DND-41 (cell line): ENCODE measurements around the gene GSTM3.
"Not testable (repeated sequence)": the region's sequence is repeated elsewhere in the genome, so short reads cannot be mapped to it uniquely, and the experiment has no call there.

Source experiments
- ATAC-seq: fragments of 200-7000 bp; cut with Tn5 transposase; 3 replicates; pipeline ENCODE4 v1.9.1; 2021; ENCODE audit warnings: low read depth; ENCODE audit not compliant: insufficient read depth
- DNase-seq: peaks from one replicate; pipeline ENCODE4 v3.0.0-alpha.2; 2020
- H2AFZ ChIP-seq: 2 replicates; pipeline ENCODE4 v1.6.0; 2012; ENCODE audit warnings: low read depth, low read length
- H3K27ac ChIP-seq: 2 replicates; pipeline ENCODE4 v1.5.1; 2012; ENCODE audit warnings: low read length, inconsistent platforms
- H3K27me3 ChIP-seq: fragments of 200-600 bp; sonication (generic); 2 replicates; pipeline ENCODE4 v1.6.0; 2012; ENCODE audit warnings: low read length, mild to moderate bottlenecking, inconsistent platforms; ENCODE audit not compliant: insufficient read depth, poor library complexity
- H3K36me3 ChIP-seq: 2 replicates; pipeline ENCODE4 v1.5.1; 2012; ENCODE audit warnings: low read length, inconsistent platforms; ENCODE audit not compliant: insufficient read depth
- H3K4me1 ChIP-seq: 2 replicates; pipeline ENCODE4 v1.5.1; 2012; ENCODE audit warnings: mild to moderate bottlenecking, low read length; ENCODE audit not compliant: insufficient read depth
- H3K4me2 ChIP-seq: 2 replicates; pipeline ENCODE4 v1.6.0; 2012; ENCODE audit warnings: mild to moderate bottlenecking, moderate library complexity, low read length, inconsistent platforms; ENCODE audit not compliant: insufficient read depth
- H3K4me3 ChIP-seq, 2 experiments: fragments of 200-600 bp in 1 of 2; shearing (Covaris generic) in 1 of 2; 2 replicates each; pipeline ENCODE4 v1.5.1; 2012 to 2016; ENCODE audit warnings: inconsistent platforms in 2 of 2, low read length in 2 of 2, mild to moderate bottlenecking in 2 of 2, low read depth in 1 of 2, moderate library complexity in 1 of 2
- H3K79me2 ChIP-seq: 2 replicates; pipeline ENCODE4 v1.6.0; 2012; ENCODE audit warnings: low read length, inconsistent platforms; ENCODE audit not compliant: insufficient read depth
- H3K9ac ChIP-seq: 2 replicates; pipeline ENCODE4 v1.6.0; 2012; ENCODE audit warnings: low read depth, mild to moderate bottlenecking, inconsistent platforms, low read length, moderate library complexity
- H3K9me3 ChIP-seq: 2 replicates; pipeline ENCODE4 v1.5.1; 2012; ENCODE audit warnings: low read length, moderate library complexity, mild to moderate bottlenecking, inconsistent platforms; ENCODE audit not compliant: insufficient read depth, severe bottlenecking
- H4K20me1 ChIP-seq: 2 replicates; pipeline ENCODE4 v1.6.0; 2012; ENCODE audit warnings: low read length; ENCODE audit not compliant: insufficient read depth
- EZH2 ChIP-seq: IDR thresholded peaks from 3 replicates; pipeline ENCODE4 v1.6.1; 2012; ENCODE audit warnings: borderline replicate concordance, low read depth, mild to moderate bottlenecking, moderate library complexity, low read length, inconsistent platforms; ENCODE audit not compliant: severe bottlenecking
- TF ChIP-seq, protein P1 (sequence below): IDR thresholded peaks from 2 replicates; pipeline ENCODE4 v1.5.1; 2012; ENCODE audit warnings: borderline replicate concordance, low read length, moderate library complexity, mild to moderate bottlenecking; ENCODE audit not compliant: poor library complexity, severe bottlenecking; ENCODE audit errors: extremely low read depth

Gene GSTM3

GRCh38 chr1:109705411-109705810 is 35.4 kb downstream of the GSTM3 start:
- Histone ChIP-seq H3K27me3 (no peaks in the 10 kb centered on the region), H3K4me1 (no peaks in the 10 kb centered on the region), H4K20me1 (no peaks in the 10 kb centered on the region), H3K9me3 (peaks cover 4% of the 10 kb centered on the region), H3K36me3 (no peaks in the 10 kb centered on the region), H3K4me3 (no peak overlapping the region), H2AFZ (no peak overlapping the region), H3K79me2 (no peaks in the 10 kb centered on the region), H3K9ac (no peak overlapping the region), H3K4me2 (no peak overlapping the region), H3K27ac (no peak overlapping the region)
- TF ChIP-seq, protein P1, sequence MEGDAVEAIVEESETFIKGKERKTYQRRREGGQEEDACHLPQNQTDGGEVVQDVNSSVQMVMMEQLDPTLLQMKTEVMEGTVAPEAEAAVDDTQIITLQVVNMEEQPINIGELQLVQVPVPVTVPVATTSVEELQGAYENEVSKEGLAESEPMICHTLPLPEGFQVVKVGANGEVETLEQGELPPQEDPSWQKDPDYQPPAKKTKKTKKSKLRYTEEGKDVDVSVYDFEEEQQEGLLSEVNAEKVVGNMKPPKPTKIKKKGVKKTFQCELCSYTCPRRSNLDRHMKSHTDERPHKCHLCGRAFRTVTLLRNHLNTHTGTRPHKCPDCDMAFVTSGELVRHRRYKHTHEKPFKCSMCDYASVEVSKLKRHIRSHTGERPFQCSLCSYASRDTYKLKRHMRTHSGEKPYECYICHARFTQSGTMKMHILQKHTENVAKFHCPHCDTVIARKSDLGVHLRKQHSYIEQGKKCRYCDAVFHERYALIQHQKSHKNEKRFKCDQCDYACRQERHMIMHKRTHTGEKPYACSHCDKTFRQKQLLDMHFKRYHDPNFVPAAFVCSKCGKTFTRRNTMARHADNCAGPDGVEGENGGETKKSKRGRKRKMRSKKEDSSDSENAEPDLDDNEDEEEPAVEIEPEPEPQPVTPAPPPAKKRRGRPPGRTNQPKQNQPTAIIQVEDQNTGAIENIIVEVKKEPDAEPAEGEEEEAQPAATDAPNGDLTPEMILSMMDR: no peak
- TF ChIP-seq EZH2: no peak
- no peak for ATAC-seq
- no peak for DNase-seq

GRCh38 chr1:109704173-109704572 is 36.7 kb downstream of the GSTM3 start:
- Histone ChIP-seq H3K36me3 (no peaks in the 10 kb centered on the region), H3K4me2 (no peak overlapping the region), H3K4me1 (no peaks in the 10 kb centered on the region), H3K9ac (no peak overlapping the region), H3K27me3 (no peaks in the 10 kb centered on the region), H3K4me3 (no peak overlapping the region), H4K20me1 (no peaks in the 10 kb centered on the region), H3K9me3 (peaks cover 4% of the 10 kb centered on the region), H3K27ac (no peak overlapping the region), H3K79me2 (no peaks in the 10 kb centered on the region), H2AFZ (no peak overlapping the region)
- ATAC-seq (no peak), DNase-seq (no peak)
- TF ChIP-seq, protein P1: no peak
- no peak for TF ChIP-seq EZH2

- not testable (repeated sequence) for H3K4me3 ChIP-seq, H3K4me1 ChIP-seq, H3K27me3 ChIP-seq, DNase-seq, H3K36me3 ChIP-seq, H3K79me2 ChIP-seq, H2AFZ ChIP-seq, H3K9me3 ChIP-seq, H3K4me2 ChIP-seq, H4K20me1 ChIP-seq, H3K9ac ChIP-seq, H3K27ac ChIP-seq, ATAC-seq
These were observed 37.9 kb downstream of the GSTM3 start for GRCh38 chr1:109702940-109703339.

- H3K9me3 ChIP-seq, H3K4me2 ChIP-seq, H3K9ac ChIP-seq, DNase-seq, H2AFZ ChIP-seq, H3K27ac ChIP-seq, H3K79me2 ChIP-seq, ATAC-seq, H3K4me1 ChIP-seq, H3K36me3 ChIP-seq, H3K4me3 ChIP-seq, H4K20me1 ChIP-seq, H3K27me3 ChIP-seq: not testable (repeated sequence)
These were observed 43.0 kb downstream of the GSTM3 start for GRCh38 chr1:109697861-109698260.
